Effector memory CD4-positive, alpha-beta T cell (primary cell): Measurements from ENCODE around the gene NDUFAF3.
A peak's percentile ranks its signal among the peaks of the same experiment; 100 is the strongest.

Source experiments
- DNase-seq, 3 donors: peaks; one replicate each; pipeline ENCODE4 v3.0.0-alpha.2; 2020
- H3K27ac ChIP-seq: 2 replicates; pipeline ENCODE4 v1.7.0; 2013; ENCODE audit warnings: mild to moderate bottlenecking, low read length, moderate library complexity; ENCODE audit not compliant: insufficient read depth, poor library complexity, severe bottlenecking
- H3K27me3 ChIP-seq: replicated peaks from 2 replicates; pipeline ENCODE4 v1.7.0; 2013; ENCODE audit warnings: mild to moderate bottlenecking, low read length; ENCODE audit not compliant: insufficient read depth, control insufficient read depth, poor library complexity, severe bottlenecking
- H3K36me3 ChIP-seq: 2 replicates; pipeline ENCODE4 v1.7.0; 2013; ENCODE audit warnings: mild to moderate bottlenecking, low read length, moderate library complexity; ENCODE audit not compliant: control insufficient read depth, insufficient read depth
- H3K4me1 ChIP-seq: 2 replicates; pipeline ENCODE4 v1.7.0; 2013; ENCODE audit warnings: low read length, mild to moderate bottlenecking; ENCODE audit not compliant: control insufficient read depth, insufficient read depth, poor library complexity, severe bottlenecking
- H3K4me3 ChIP-seq: 2 replicates; pipeline ENCODE4 v1.7.0; 2013; ENCODE audit warnings: low read length, low read depth, mild to moderate bottlenecking; ENCODE audit not compliant: insufficient read depth, poor library complexity, severe bottlenecking
- H3K9me3 ChIP-seq: 2 replicates; pipeline ENCODE4 v1.7.0; 2013; ENCODE audit warnings: mild to moderate bottlenecking, low read length, moderate library complexity; ENCODE audit not compliant: control insufficient read depth

The NDUFAF3 gene

GRCh38 chr3:49009396-49009795, 12.5 kb upstream of the NDUFAF3 start:
- Histone ChIP-seq H3K27ac (no peak overlapping the region), H3K36me3 (peaks cover 29% of the 10 kb centered on the region), H3K4me3 (no peak overlapping the region), H3K4me1 (peaks cover 16% of the 10 kb centered on the region), H3K9me3 (no peaks in the 10 kb centered on the region), H3K27me3 (no peaks in the 10 kb centered on the region)
- no peak for DNase-seq

- Histone ChIP-seq H3K36me3 (peaks cover 46% of the 10 kb centered on the region), H3K9me3 (no peaks in the 10 kb centered on the region), H3K27me3 (no peaks in the 10 kb centered on the region), H3K4me3 (no peak overlapping the region), H3K4me1 (peaks cover 11% of the 10 kb centered on the region), H3K27ac (no peak overlapping the region)
- DNase-seq = no peak
Observed at GRCh38 chr3:49012441-49013017, 9.4 kb upstream of the NDUFAF3 start.

GRCh38 chr3:49013113-49013737, 8.7 kb upstream of the NDUFAF3 start:
- peaks cover 9% of the 10 kb centered on the region for H3K4me1 ChIP-seq
- peaks cover 46% of the 10 kb centered on the region for H3K36me3 ChIP-seq
- H3K27me3 ChIP-seq = no peaks in the 10 kb centered on the region
- DNase-seq = no peak
- H3K9me3 ChIP-seq = no peaks in the 10 kb centered on the region
- no peak overlapping the region for H3K4me3 ChIP-seq
- H3K27ac ChIP-seq = no peak overlapping the region

DNA sequence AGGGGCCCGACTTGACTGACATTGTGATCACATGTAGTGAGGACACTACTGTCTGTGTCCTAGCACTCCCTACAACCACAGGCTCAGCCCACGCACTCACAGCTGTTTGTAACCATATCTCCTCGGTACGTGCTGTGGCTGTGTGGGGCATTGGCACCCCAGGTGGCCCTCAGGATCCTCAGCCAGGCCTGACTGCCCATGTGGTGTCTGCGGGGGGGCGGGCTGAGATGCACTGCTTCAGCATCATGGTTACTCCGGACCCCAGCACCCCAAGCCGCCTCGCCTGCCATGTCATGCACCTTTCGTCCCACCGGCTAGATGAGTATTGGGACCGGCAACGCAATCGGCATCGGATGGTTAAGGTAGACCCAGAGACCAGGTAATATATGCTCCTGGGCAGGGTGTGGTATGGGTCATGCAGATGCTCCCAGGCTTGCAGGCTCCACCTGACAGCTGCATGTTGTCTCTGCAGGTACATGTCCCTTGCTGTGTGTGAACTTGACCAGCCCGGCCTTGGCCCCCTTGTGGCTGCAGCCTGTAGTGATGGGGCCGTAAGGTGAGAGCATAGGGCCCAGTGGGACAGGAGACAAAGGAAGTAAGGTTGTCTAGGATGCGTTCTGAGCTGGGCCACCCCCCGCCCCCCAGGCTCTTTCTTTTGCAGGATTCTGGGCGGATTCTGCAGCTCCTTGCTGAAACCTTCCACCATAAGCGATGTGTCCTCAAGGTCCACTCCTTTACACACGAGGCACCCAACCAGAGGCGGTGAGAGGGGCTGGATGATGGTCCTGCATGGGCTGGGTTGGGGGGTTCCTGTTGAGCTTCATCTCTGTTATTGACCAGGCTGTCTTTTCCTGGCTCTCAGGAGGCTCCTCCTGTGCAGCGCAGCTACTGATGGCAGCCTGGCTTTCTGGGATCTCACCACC, 7.9 kb upstream of the NDUFAF3 start:
- peaks cover 6% of the 10 kb centered on the region for H3K4me1 ChIP-seq
- H3K27me3 ChIP-seq = no peaks in the 10 kb centered on the region
- no peaks in the 10 kb centered on the region for H3K9me3 ChIP-seq
- H3K4me3 ChIP-seq = no peak overlapping the region
- no peak overlapping the region for H3K27ac ChIP-seq
- peak in 1 of 3 donors; percentile 29 for DNase-seq
- peaks cover 46% of the 10 kb centered on the region for H3K36me3 ChIP-seq

GRCh38 chr3:49015072-49015471, 6.8 kb upstream of the NDUFAF3 start:
- H3K27me3 ChIP-seq = no peaks in the 10 kb centered on the region
- H3K36me3 ChIP-seq = peaks cover 46% of the 10 kb centered on the region
- no peak overlapping the region for H3K27ac ChIP-seq
- peaks cover 17% of the 10 kb centered on the region for H3K4me1 ChIP-seq
- no peak for DNase-seq
- no peaks in the 10 kb centered on the region for H3K9me3 ChIP-seq
- H3K4me3 ChIP-seq = no peak overlapping the region

DNA sequence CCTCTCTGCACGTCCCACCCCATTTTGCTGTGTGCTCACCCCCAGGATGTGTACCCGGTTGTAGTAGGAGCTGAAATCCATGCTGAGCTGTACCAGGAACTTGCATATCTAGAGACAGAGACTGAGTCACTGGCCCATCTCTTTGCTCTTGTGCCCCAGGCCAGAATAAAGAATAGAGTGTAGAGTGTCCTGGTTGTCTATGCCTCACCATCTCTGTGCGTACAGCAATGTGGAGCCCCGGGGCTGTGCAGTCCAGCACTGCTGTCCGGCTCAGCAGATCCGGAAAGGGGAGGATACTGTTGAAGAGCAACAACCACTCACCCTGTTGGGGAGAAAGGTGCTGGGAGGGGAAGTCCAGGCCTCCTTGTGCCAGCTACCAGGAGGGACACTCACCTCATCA, 6.2 kb upstream of the NDUFAF3 start:
- Histone ChIP-seq H3K36me3 (peaks cover 46% of the 10 kb centered on the region), H3K9me3 (no peaks in the 10 kb centered on the region), H3K27ac (no peak overlapping the region), H3K27me3 (no peaks in the 10 kb centered on the region), H3K4me1 (peaks cover 24% of the 10 kb centered on the region), H3K4me3 (no peak overlapping the region)
- no peak for DNase-seq

DNA sequence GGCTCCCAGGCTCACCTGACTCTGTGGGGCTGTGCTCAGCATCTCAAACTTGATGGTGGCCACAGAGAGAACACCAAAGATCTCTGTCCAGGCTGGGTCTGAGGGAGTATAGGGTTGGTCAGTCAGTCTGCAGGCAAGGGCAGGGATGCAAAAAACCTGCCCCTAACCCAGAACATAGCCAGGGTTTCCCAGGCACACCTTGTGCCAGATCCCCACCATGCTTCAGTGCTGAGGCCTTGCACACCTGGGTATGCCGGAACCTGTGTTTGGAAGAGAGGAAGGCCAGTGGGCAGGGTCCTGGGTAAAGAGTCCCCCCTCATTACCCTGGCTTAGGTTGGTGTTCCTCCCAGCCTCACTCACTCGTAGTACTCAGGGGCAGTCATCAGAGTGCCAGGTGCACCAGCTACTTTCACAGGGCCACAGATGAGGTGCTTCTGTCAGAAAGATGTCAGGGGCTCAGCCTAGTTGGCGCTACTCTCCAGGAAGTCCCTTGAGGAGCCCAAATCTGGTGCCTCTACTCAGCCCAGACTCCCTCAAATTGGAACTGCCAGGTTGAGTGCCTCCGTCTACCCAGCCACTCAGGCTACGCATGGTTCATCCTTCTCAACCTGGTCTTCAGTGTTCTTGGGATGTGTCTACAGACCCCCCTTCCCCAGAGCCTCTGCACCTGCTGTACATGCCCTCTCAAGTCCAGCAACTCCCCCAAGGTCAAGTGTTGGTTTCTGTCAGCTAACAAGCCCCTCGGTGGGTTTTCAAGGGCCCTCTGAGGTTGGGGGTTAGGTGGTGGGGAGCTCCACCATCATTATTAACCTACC, 5.3 kb upstream of the NDUFAF3 start:
- Histone ChIP-seq H3K4me3 (no peak overlapping the region), H3K4me1 (peaks cover 24% of the 10 kb centered on the region), H3K27ac (peak overlapping the region; percentile 75), H3K9me3 (no peaks in the 10 kb centered on the region), H3K27me3 (no peaks in the 10 kb centered on the region), H3K36me3 (peaks cover 43% of the 10 kb centered on the region)
- DNase-seq = no peak

- Histone ChIP-seq H3K4me3 (peak overlapping the region; percentile 80), H3K36me3 (peaks cover 35% of the 10 kb centered on the region)
- no peak for DNase-seq
Observed at GRCh38 chr3:49017229-49017970, 4.5 kb upstream of the NDUFAF3 start.

DNA sequence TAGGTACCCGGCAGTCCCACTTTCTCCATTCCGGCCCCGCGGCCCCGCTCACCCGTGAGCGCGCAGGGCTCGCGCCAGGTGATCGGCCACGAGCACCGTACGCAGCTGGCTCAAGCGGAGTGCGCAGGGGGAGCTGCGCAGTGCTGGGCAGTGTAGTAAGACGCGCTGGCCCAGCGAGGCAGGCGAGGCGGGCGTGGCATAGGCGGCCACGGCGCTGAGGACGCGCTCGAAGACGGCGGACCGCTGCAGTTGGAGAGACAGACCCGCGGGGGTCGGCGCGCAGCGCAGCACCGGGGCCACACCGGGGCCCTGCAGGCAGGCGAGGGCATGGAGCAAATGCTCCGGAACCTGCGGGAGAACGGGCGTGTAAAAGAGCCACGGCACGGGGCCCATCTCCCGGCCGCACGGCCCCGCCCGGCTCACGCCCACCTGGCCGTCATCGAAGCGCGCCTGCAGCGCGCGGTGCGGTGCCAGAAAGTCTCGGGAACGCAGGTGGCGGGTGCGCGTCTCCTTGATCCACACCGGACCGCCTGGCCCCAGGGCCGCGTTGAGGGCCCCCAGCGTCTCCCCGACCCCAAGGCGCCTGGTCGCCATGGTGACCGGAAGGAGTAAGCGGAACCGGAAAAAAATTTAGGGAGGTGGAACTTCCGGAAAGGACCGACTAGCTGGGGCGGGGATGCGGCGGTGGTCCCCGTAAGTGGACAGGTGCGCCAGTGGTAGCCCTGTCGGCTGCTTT, 3.8 kb upstream of the NDUFAF3 start, which contains the start of gene DALRD3:
Gene DALRD3 (minus strand): TSS at position 610 of the 736 bp plus-strand sequence. CDS start 16 bp downstream, at position 594.
- peak within 1 kb of the TSS; percentile 80 for H3K4me3 ChIP-seq
- H3K27ac ChIP-seq = peak within 1 kb of the TSS; percentile 75
- peaks cover 32% of the 10 kb centered on the region for H3K4me1 ChIP-seq
- H3K27me3 ChIP-seq = no peaks in the 10 kb centered on the region
- peaks cover 31% of the 10 kb centered on the region for H3K36me3 ChIP-seq
- no peaks in the 10 kb centered on the region for H3K9me3 ChIP-seq
- DNase-seq = peak; percentile 18 to 56 (median 43)

More at GRCh38 chr3:49017229-49017970, 4.5 kb upstream of the NDUFAF3 start:
- H3K4me1 ChIP-seq = peaks cover 24% of the 10 kb centered on the region
- H3K27me3 ChIP-seq = no peaks in the 10 kb centered on the region
- peak overlapping the region; percentile 75 for H3K27ac ChIP-seq
- no peaks in the 10 kb centered on the region for H3K9me3 ChIP-seq
